ENCODE measurements around the gene ANKRD33.
"Not testable (repeated sequence)": the region's sequence is repeated elsewhere in the genome, so short reads cannot be mapped to it uniquely, and the experiment has no call there.

ANKRD33 gene

GRCh38 chr12:51883998-51884675, 3.8 kb upstream of the ANKRD33 start:
- DNase-seq: no peak

DNA sequence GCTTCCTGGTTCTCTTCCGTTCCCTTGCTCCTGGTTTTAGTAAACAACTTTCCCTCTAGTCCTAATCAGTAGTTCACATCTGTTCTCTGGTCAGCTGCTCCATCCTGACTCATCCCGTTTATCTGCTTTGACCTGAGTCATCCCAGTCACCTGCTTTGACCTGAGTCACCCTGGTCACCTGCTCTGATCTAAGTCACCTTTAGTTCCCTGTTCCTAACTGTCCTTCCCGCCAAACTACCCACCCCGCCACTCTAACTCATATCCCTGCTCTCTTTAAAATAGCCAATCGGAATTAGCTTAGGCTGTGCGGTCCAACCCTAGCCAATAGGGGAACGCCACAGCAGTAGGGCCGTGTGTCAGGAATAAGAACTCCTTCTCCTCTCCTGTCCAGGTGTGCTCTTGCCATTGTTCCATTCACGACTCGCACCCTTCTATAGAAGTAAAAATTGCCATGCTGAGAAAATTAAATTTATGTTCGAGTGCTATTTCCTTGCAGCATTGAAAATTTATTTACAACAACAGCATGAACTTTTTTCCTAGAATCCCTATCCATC, 3.1 kb upstream of the ANKRD33 start:
- DNase-seq: no peak

GRCh38 chr12:51885294-51886020, 2.4 kb upstream of the ANKRD33 start:
- not testable (repeated sequence) for DNase-seq

- DNase-seq: peak; percentile 54
These were observed 1.7 kb upstream of the ANKRD33 start for GRCh38 chr12:51886021-51886710.

GRCh38 chr12:51888316-51889215, 663 bp downstream of the ANKRD33 start:
- DNase-seq: no peak

DNA sequence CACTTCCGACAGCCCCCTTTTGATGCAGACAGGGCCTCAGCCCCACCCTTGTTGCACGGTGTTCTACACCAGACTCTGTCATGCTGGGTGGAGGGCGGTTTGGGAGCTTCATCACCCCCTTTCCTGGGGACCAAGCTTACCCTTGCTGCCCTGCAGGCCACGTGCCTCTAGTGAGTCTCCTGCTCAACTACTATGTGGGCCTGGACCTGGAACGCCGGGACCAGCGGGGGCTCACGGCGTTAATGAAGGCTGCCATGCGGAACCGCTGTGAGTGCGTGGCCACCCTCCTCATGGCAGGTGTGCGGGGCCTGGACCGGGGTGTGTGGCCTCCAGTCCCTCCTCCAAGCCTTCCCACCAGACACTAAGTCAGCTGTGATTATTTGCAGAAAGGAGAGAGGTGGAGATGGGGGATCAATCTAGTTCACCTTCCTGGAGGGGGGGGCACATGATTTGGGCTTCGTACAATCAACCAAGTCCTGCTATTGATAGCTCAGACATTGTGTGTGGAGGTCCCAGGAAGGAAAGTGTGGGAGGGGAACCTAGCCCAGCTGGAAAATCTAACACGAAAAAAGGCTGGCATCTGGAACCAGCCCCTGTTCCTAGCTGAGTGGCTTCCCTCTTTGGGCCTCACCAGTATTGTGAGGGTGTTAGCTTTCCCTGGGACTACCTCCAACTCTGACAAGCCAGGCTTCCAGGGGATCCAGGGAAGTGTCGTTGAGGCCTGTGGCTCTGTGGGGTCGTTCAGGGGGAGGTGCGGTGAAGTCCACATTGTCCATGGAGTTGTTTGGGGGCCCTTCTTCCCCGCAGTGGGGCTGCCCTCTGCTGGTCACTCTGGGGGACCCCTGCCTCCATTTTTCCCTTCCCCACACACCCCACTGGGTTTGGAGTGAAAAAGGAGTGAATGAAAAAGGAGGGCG, 1.6 kb downstream of the ANKRD33 start:
- no peak for DNase-seq

GRCh38 chr12:51890133-51890464, 2.2 kb downstream of the ANKRD33 start:
- no peak for DNase-seq

DNA sequence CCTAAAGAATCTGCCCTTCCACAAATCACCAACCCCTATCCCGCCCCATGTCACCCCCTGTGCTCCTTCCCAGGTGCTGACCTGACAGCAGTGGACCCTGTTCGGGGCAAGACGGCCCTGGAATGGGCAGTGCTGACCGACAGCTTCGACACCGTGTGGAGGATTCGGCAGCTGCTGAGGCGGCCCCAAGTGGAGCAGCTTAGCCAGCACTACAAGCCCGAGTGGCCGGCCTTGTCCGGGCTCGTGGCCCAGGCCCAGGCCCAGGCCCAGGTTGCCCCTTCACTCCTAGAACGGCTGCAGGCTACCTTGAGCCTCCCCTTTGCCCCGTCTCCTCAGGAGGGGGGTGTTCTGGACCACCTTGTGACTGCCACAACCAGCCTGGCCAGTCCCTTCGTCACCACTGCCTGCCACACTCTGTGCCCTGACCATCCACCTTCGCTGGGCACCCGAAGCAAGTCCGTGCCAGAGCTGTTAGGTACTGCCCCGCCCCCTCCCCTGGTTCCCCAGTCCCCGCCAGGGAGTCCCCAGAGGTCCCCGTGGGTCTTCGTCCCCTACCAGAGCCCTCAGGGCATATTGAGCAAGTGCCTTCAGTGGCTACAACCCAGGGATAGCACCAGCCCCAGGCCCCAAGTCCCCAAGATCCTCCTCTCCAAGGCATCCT, 2.7 kb downstream of the ANKRD33 start:
- DNase-seq: no peak

DNA sequence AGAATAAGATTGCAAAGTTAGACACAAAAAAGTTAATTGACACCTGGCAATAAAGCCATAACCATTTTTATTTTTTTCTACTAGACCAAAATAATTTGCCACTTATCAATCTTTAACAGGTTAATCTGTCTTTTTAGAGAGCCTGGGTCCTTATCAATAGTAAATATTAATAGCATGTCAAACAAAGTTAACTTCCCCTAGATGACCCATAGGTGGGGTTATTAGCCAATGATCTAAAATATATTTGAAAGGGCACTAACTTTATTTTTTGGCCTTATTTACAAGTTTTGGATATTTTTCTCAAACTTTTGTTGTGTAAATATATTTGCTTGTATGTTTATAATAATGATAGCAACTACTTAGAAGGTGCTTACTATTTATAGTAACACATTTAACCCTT, 3.9 kb downstream of the ANKRD33 start:
- no peak for DNase-seq

DNA sequence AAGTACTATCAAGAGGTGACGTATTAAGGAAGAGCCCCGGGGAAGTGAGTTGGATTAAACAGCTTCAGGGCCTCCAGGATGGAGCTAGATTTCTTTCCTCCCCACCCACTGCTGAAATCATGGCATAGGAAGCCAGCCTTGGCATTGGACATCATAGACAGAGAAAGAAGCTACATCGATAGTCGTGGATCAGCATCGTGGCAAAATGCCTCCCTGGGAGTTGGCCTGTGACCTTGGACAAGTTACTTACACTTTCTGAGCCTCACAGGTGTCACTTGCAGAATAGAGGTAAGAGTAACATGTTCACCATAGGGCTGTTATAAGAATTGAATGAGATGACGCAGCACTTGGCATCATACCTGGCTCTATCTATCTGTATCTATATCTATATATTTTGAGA, 5.9 kb downstream of the ANKRD33 start:
- DNase-seq: no peak

DNA sequence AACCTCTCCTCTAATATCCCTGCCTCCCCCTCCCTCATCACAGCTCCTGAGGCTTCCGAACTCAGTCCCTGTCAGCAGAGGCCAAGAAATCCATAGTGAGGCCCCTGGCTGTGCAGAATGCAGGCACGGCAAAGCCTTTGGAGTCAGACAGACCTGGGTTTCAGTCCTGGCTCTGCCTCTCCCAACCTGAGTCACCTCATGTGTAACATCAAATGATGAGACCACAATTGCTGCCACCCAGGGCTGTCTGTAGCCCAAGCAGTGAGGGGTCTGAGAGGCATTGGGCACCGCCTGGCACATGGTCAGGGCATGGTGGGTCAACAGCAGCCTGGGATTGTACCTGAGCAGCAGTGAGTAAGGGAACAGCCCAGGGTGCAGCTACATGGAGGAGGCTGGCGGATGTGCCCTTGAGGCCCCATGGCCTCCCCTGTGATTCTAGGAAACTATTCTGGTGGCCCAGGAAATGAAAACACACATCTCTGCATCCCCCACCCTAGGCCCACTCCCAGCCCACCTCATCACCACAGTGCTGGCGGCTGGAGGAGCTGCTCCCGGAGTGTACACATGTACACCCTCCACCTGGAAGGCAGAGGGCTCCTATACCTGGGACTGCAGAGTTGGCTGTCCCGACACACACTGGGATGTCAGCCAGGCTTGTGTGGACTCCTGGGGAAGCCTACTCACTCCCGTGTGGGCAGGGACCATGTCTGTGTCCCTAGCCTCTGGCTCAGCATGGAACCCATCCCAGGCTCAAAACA, 7.7 kb downstream of the ANKRD33 start:
- no peak for DNase-seq

GRCh38 chr12:51896236-51896635, 8.3 kb downstream of the ANKRD33 start:
- no peak for DNase-seq

GRCh38 chr12:51897181-51897580, 9.3 kb downstream of the ANKRD33 start:
- DNase-seq: no peak

DNA sequence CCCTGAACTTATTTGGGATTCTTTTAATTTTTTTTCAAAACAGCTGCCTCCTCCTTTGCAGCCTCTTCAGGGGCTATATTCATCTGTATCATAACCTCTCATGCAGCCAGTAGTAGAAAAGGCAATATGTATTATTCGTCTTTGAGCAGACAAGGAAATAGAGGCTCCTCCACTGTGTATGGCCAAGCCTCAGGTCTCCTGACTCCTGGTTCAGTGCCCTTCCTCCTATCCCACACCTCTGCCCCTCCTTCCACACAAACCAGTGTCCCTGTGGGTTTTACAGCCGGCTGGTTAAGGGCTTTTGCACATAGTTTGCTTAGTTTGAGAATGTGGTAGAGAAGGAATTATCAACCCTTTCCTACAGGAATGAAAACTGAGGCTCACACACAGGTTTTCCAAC, 10.6 kb downstream of the ANKRD33 start:
- no peak for DNase-seq

DNA sequence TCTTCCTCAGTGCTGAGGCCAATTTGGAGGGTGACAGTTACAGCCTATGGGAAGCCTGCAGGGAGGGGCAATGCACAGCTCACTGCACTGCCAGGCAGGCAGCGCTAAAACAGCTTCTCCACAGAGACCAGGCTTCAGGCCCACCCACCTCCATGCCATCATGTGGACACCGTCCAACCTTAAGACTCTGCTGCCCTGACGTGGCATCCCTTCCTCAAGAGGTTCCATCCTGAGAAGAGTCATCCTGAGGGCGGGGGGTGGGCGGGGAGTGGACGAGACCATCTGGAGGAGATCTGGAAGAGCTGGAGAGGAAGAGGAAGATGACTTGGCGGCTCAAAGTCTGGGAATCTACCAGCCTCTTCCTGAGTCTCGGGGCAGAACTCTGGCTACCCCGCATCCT, 11.0 kb downstream of the ANKRD33 start:
- DNase-seq: no peak

GRCh38 chr12:51900323-51900889, 12.5 kb downstream of the ANKRD33 start:
- DNase-seq: no peak

DNA sequence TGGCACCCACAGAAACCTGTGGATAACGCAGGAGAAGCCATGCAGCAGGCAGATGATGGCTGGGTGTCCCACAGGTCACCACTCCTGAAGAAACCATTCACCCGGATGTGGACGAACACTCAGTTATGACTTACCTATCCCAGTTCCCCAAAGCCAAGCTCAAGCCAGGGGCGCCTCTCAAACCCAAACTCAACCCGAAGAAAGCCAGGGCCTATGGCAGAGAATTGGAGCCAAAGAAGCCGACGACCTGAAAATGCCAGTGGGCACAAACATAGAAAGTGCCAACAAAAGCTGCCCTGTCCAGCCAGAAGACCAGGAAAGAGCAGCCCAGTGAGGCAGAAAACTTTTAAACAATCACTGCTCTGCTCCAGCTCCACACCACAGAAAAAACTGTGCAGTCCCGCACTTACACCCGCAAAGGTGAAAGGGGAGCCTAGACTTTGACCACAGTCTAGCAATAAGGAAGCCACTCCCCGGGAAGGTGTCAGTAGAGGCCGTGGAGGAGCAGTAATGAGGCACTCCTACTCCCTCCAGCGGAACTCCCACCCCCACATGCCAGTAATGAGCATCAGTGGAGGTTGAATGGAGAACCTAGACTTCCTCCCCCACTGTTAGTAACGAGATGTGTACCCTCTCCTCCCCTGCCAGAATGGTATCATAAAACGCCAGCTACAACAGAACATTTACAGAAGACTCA, 13.4 kb downstream of the ANKRD33 start:
- DNase-seq: no peak

GRCh38 chr12:51901881-51902280, 14.0 kb downstream of the ANKRD33 start:
- no peak for DNase-seq

GRCh38 chr12:51904951-51905470, 17.1 kb downstream of the ANKRD33 start:
- DNase-seq: no peak

Data from CD4-positive, alpha-beta T cell treated with Interleukin-21 for 1 hour (primary cell).